Epithelial cell of prostate (primary cell): ENCODE results near the gene JUN.

ENCODE experiments used
- DNase-seq: peaks from one replicate; pipeline ENCODE4 v3.0.0-alpha.2; 2011; ENCODE audit warnings: low read depth, low spot score
- H3K27ac ChIP-seq: fragments of 450-650 bp; 2 replicates; pipeline ENCODE4 v1.5.1; 2017; ENCODE audit warnings: mild to moderate bottlenecking

JUN gene

GRCh38 chr1:58732087-58732775, 51.6 kb downstream of the JUN start:
- DNase-seq, result peak; percentile 39
- no peak overlapping the region for H3K27ac ChIP-seq
